NCI-H345 treated with DMSO at 0.1 percent for 48 hours (cell line): ENCODE data around the gene TACO1.

ENCODE experiments used
- DNase-seq: peaks from one replicate; lab custom pipeline; 2025; ENCODE audit not compliant: unreplicated experiment; lab: John Stamatoyannopoulos, UW

TACO1 gene

GRCh38 chr17:63635787-63636186 is 35.1 kb downstream of the TACO1 start:
- DNase-seq, result no peak

- DNase-seq, result no peak
These were observed 38.4 kb downstream of the TACO1 start for GRCh38 chr17:63639125-63639524.

- no peak for DNase-seq
These were observed 39.3 kb downstream of the TACO1 start for GRCh38 chr17:63640038-63640437.

GRCh38 chr17:63641692-63642448 is 41.2 kb downstream of the TACO1 start:
- DNase-seq, result no peak

GRCh38 chr17:63644846-63645245 is 44.2 kb downstream of the TACO1 start:
- no peak for DNase-seq

- DNase-seq, result no peak
These were observed 45.2 kb downstream of the TACO1 start for GRCh38 chr17:63645775-63646487.

- no peak for DNase-seq
These were observed 45.8 kb downstream of the TACO1 start for GRCh38 chr17:63646488-63646806.

GRCh38 chr17:63647065-63647725 is 46.5 kb downstream of the TACO1 start:
- no peak for DNase-seq

GRCh38 chr17:63647936-63648335 is 47.2 kb downstream of the TACO1 start:
- no peak for DNase-seq

- no peak for DNase-seq
These were observed 49.1 kb downstream of the TACO1 start for GRCh38 chr17:63649813-63650212.

GRCh38 chr17:63652106-63652505 is 51.4 kb downstream of the TACO1 start:
- DNase-seq, result no peak

- DNase-seq, result no peak
These were observed 52.4 kb downstream of the TACO1 start for GRCh38 chr17:63653050-63653449.

GRCh38 chr17:63657786-63658185 is 57.1 kb downstream of the TACO1 start:
- DNase-seq, result no peak
